IPS DF 6.9 (cell line): Measurements from ENCODE around the gene MAPK8.

Source experiments
- DNase-seq: peaks from one replicate; pipeline ENCODE4 v3.0.0-alpha.2; 2013; ENCODE audit warnings: low read depth, low spot score
- H3K27ac ChIP-seq: one replicate; pipeline ENCODE4 v1.5.1; 2013; ENCODE audit warnings: low read length, control low read depth
- H3K27me3 ChIP-seq: 2 replicates; pipeline ENCODE4 v1.6.1; 2013; ENCODE audit warnings: mild to moderate bottlenecking, low read length; ENCODE audit not compliant: control insufficient read depth, insufficient read depth
- H3K36me3 ChIP-seq: 2 replicates; pipeline ENCODE4 v1.6.1; 2013; ENCODE audit warnings: low read length; ENCODE audit not compliant: control insufficient read depth, insufficient read depth
- H3K4me1 ChIP-seq: 2 replicates; pipeline ENCODE4 v1.6.1; 2013; ENCODE audit warnings: low read length; ENCODE audit not compliant: control insufficient read depth, insufficient read depth
- H3K4me3 ChIP-seq: 2 replicates; pipeline ENCODE4 v1.5.1; 2013; ENCODE audit warnings: mild to moderate bottlenecking, low read length
- H3K9me3 ChIP-seq: 2 replicates; pipeline ENCODE4 v1.6.1; 2013; ENCODE audit warnings: low read length, inconsistent platforms; ENCODE audit not compliant: control insufficient read depth, insufficient read depth
- WGBS: extraction: QIAGEN DNeasy Blood & Tissue Kit; methylation state at CpG from one replicate; pipeline ENCODE4 v1.1.7; 2013; ENCODE audit warnings: mixed read lengths, missing lambda C conversion rate; ENCODE audit not compliant: insufficient read length, insufficient coverage; 5-methylcytosine and 5-hydroxymethylcytosine counted together

MAPK8 gene

GRCh38 chr10:48291190-48291589, 15.3 kb upstream of the MAPK8 start:
- Histone ChIP-seq H3K9me3 (no peaks in the 10 kb centered on the region), H3K36me3 (no peaks in the 10 kb centered on the region), H3K27me3 (no peaks in the 10 kb centered on the region), H3K27ac (no peak overlapping the region), H3K4me3 (no peak overlapping the region), H3K4me1 (no peaks in the 10 kb centered on the region)
- DNase-seq, result no peak
- no CpG with 5 or more reads among the region's 3 CpGs for WGBS

- no peak overlapping the region for H3K4me3 ChIP-seq
- no CpG with 5 or more reads among the region's 3 CpGs for WGBS
These were observed 13.9 kb upstream of the MAPK8 start for GRCh38 chr10:48292616-48293015.

DNA sequence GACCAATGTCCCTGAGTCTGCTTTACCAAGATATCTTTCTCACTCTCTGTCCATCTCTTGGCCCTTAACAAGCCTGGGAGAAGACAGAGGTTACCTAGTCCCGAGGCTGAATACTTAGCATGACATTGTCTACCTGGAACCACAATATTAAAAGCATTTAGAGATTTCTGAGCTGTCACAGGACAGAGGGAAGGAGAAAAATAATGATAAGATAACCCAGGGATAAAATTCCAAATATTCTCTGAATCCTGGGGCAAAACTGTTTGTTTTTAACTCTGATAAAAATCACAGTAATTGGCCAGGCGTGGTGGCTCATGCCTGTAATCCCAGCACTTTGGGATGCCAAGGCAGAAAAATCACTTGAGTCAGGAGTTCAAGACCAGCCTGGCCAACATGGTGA, 12.0 kb upstream of the MAPK8 start:
- H3K4me3 ChIP-seq, result no peak overlapping the region
- no peaks in the 10 kb centered on the region for H3K36me3 ChIP-seq
- no CpG with 5 or more reads among the region's 2 CpGs for WGBS
- no peaks in the 10 kb centered on the region; the same call in 1 of the 2 replicates for H3K4me1 ChIP-seq
- no peak for DNase-seq
- H3K27ac ChIP-seq, result no peak overlapping the region
- H3K27me3 ChIP-seq, result no peaks in the 10 kb centered on the region
- H3K9me3 ChIP-seq, result no peaks in the 10 kb centered on the region

More at GRCh38 chr10:48292616-48293015, 13.9 kb upstream of the MAPK8 start:
- Histone ChIP-seq H3K36me3 (no peaks in the 10 kb centered on the region), H3K27ac (no peak overlapping the region), H3K4me1 (no peaks in the 10 kb centered on the region), H3K9me3 (no peaks in the 10 kb centered on the region), H3K27me3 (no peaks in the 10 kb centered on the region)
- DNase-seq, result no peak

- no CpG with 5 or more reads among the region's 4 CpGs for WGBS
- Histone ChIP-seq H3K9me3 (no peaks in the 10 kb centered on the region), H3K36me3 (no peaks in the 10 kb centered on the region), H3K27ac (no peak overlapping the region), H3K27me3 (no peaks in the 10 kb centered on the region), H3K4me3 (no peak overlapping the region), H3K4me1 (no peaks in the 10 kb centered on the region; the same call in 1 of the 2 replicates)
- DNase-seq, result no peak
These were observed 9.8 kb upstream of the MAPK8 start for GRCh38 chr10:48296576-48297098.

DNA sequence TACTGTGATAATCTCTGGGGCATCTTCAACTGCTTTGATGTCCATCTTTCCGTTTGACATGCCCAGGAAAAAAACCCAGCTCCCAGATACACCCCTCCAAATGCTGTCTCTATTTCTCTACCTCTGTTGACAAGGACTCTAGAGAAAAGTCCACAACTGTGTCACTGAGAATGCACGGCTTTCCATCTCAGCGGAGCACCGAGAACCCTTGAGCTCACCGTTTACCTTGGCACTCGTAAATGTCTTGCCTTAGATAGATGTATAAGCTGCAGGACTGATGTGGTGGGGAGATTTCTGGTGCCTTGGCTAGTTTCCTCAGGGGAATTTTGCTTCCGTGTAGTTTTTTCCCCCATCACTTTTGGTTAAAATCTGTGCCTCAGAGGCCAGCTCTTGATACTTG, 7.4 kb upstream of the MAPK8 start:
- H3K27ac ChIP-seq, result no peak overlapping the region
- no peaks in the 10 kb centered on the region for H3K9me3 ChIP-seq
- H3K36me3 ChIP-seq, result no peaks in the 10 kb centered on the region
- H3K4me1 ChIP-seq, result no peaks in the 10 kb centered on the region; the same call in 1 of the 2 replicates
- no peak for DNase-seq
- H3K27me3 ChIP-seq, result no peaks in the 10 kb centered on the region
- WGBS, result no CpG with 5 or more reads among the region's 7 CpGs
- no peak overlapping the region for H3K4me3 ChIP-seq

DNA sequence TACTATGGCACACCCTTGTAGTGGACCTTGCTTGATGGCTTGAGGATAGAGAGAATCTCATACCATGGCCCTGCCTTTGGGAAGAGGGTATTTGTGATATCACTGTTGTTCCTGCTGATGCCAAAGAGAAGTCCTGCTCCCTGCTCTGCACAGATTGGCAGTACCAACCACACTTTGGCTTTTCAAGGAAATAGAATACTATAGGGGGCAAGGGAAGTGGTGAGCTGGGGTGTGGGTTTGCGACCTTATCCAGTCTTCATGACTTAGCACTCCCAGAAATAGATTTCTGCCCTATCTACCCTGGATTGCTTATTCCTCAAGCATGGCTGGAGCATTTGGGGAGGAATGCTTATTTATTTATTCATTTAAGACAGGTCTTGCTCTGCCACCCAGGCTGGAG, 6.8 kb upstream of the MAPK8 start:
- no peaks in the 10 kb centered on the region for H3K9me3 ChIP-seq
- H3K27ac ChIP-seq, result no peak overlapping the region
- no peaks in the 10 kb centered on the region for H3K27me3 ChIP-seq
- H3K4me3 ChIP-seq, result no peak overlapping the region
- no CpG with 5 or more reads among the region's 1 CpG for WGBS
- H3K4me1 ChIP-seq, result no peaks in the 10 kb centered on the region; the same call in 1 of the 2 replicates
- no peaks in the 10 kb centered on the region for H3K36me3 ChIP-seq
- no peak for DNase-seq

DNA sequence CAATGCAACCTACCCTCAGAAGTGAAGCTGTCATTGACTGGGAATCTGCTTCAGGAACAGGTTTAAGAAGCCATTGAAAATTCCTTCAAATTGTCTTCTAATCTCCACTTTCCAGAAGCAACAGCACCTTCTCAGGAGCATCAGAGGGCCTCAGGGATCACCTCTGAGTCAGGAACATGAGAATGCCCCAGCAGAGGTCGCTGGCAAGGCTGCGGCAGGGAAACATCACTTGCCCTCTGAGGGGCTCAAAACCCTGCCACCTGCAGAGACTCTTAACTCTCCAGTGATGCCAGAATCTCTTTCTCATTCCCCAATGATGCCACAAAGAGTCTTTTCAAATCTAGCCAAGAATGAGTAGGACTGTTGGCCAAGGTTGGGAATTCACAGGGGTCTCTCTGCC, 5.9 kb upstream of the MAPK8 start:
- DNase-seq, result no peak
- Histone ChIP-seq H3K4me3 (no peak overlapping the region), H3K9me3 (no peaks in the 10 kb centered on the region), H3K27ac (no peak overlapping the region), H3K4me1 (no peaks in the 10 kb centered on the region; the same call in 1 of the 2 replicates), H3K36me3 (no peaks in the 10 kb centered on the region), H3K27me3 (no peaks in the 10 kb centered on the region)
- no CpG with 5 or more reads among the region's 2 CpGs for WGBS

- DNase-seq, result no peak
- no peaks in the 10 kb centered on the region for H3K36me3 ChIP-seq
- no peaks in the 10 kb centered on the region for H3K27me3 ChIP-seq
- H3K27ac ChIP-seq, result no peak overlapping the region
- no peaks in the 10 kb centered on the region; the same call in 1 of the 2 replicates for H3K4me1 ChIP-seq
- H3K9me3 ChIP-seq, result no peaks in the 10 kb centered on the region
- no peak overlapping the region for H3K4me3 ChIP-seq
- WGBS, result no CpG with 5 or more reads among the region's 8 CpGs
These were observed 3.7 kb upstream of the MAPK8 start for GRCh38 chr10:48302515-48303476.

DNA sequence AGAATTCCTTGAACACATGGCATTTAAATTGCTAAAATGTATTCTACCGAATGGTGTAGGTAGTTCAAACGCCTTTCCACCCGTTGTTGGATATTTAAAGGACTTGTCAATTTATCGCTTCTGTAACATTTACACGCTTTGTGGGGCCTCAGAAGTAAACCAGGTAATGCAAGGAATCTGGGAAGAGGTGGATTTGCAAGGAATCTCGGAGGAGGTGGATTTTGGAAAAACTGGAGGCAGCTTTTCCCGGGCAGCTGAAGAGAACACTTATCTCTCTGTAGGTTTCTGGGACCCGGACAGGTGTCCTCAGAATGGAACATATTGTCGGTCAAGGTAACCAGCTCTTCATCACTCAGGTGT, 592 bp upstream of the MAPK8 start:
- WGBS, result no CpG with 5 or more reads among the region's 9 CpGs
- Histone ChIP-seq H3K27me3 (no peaks in the 10 kb centered on the region), H3K9me3 (no peaks in the 10 kb centered on the region), H3K4me3 (no peak overlapping the region), H3K4me1 (no peaks in the 10 kb centered on the region), H3K36me3 (no peaks in the 10 kb centered on the region), H3K27ac (no peak overlapping the region)
- no peak for DNase-seq

DNA sequence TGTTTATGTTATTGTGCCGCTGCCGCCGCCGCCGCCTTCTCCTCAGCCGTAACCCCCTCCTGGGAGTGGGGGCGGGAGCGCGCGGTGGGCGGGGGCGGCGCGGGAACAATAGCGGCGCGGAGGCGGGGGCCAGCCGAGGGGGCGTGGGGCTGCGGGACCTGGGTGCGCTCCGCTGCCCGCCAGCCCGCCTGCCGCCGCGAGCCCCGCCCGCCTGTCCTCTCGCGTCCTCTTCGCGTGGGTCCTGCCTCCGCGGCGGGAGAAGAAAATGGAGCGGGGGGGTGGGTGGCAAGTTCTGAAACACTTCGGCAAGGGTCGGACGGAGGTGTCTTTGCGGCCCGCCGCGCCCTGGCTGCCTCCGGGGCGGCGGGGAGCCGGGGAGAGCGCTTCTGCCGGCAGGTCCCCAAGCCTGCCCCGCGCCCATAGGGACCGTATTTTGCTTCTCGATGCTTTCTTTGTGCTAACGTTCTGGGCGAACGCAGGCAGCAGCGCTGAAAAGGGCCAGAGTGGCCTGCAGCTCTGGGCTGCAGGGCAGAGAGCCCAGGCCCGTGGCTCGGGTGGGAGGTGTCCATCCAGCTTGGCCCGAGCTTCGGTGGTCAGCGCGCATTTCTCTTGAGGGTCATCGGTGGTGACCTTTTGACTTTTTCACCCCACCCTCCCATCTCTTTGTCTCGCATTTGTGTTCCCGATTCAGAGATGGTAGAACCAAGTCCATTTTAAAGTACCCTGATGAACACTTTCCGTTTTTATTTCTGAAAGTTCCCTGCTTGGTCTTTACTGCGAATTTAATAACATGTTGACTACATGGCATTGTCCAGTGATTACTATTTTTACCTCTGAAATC, 613 bp downstream of the MAPK8 start:
- no peak overlapping the region for H3K27ac ChIP-seq
- H3K9me3 ChIP-seq, result no peaks in the 10 kb centered on the region
- no CpG with 5 or more reads among the region's 70 CpGs for WGBS
- no peaks in the 10 kb centered on the region for H3K27me3 ChIP-seq
- H3K4me1 ChIP-seq, result no peaks in the 10 kb centered on the region
- DNase-seq, result no peak
- H3K36me3 ChIP-seq, result no peaks in the 10 kb centered on the region
- peak overlapping the region; percentile 88 for H3K4me3 ChIP-seq
